ENCODE measurements around the gene SYCN. TPM values are rescaled to one million over a fixed set of nuclear protein-coding genes. Genes with fewer than 3 reads are reported as not detected.

Gene SYCN
- total and polyA plus RNA-seq, 2 of the 8 experiments (the other 6 are each of a cell fraction or from before 2014, with no cell fraction given): not detected

DNA sequence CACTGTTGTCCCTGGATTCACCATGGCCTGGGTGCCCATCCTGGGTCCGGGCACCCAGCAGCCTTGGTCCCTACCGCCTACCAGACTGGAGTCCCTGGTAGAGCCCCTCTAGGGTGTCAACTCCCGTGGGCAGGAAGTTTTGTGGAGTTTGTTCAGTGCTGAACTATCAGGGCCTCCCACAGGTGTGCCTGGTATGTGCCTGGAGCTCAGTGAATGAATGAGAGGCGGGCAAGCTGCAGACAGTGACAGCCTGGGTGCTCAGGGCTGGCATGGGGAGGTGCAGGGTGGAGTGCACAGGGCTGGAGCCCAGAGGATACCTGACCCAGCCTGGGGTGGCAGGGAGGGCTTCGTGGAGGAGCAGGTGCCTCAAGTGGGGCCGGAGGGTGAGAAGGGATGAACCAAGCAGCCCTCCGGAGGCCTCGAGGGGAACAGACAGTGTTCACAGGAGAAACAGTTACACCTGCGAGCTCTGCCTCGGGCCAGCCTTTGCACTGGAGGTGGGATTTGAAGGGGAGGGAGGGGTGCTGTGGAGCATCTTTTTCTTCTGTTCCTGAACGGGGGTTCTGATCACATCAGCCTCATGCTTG lies 48.9 kb downstream of the SYCN start (continued):
- no peak for TF ChIP-seq SAP30 (IDR thresholded peaks at IDR 0.05; ENCODE audit: insufficient read depth, insufficient replicate concordance, low read length)
- TF ChIP-seq RFX5 (IDR thresholded peaks at IDR 0.05; ENCODE audit: borderline replicate concordance, low read depth, low read length): no peak
- no peak for TF ChIP-seq CHD1 (IDR thresholded peaks at IDR 0.05; ENCODE audit: low read depth, low read length)
- TF ChIP-seq SIN3A (conservative IDR thresholded peaks at IDR 0.05 in 1 of 2, IDR thresholded peaks at IDR 0.05 in 1 of 2; ENCODE audit: low read depth in 1 of 2, low read length in 2 of 2): no peak
- TF ChIP-seq HDAC2 (IDR thresholded peaks at IDR 0.05; ENCODE audit: borderline replicate concordance in 1 of 2, low read depth in 2 of 2, low read length in 2 of 2): no peak
- TF ChIP-seq, protein P1, sequence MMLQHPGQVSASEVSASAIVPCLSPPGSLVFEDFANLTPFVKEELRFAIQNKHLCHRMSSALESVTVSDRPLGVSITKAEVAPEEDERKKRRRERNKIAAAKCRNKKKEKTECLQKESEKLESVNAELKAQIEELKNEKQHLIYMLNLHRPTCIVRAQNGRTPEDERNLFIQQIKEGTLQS (IDR thresholded peaks at IDR 0.05; ENCODE audit: insufficient read depth, low read depth, low read length): no peak
- no peak for TF ChIP-seq EGR1 (IDR thresholded peaks at IDR 0.05; ENCODE audit: borderline replicate concordance, low read depth, low read length)
- TF ChIP-seq TCF12 (IDR thresholded peaks at IDR 0.05; ENCODE audit: low read depth, low read length): no peak
- no peak for TF ChIP-seq KDM4A (IDR thresholded peaks at IDR 0.05; ENCODE audit: low read depth, low read length, severe bottlenecking)
- TF ChIP-seq MAFK (IDR thresholded peaks at IDR 0.05; ENCODE audit: low read depth, low read length): no peak

Measured in H1 (cell line).